Common myeloid progenitor, CD34-positive (primary cell): Measurements from ENCODE around the gene RPS19.

Experiments used
- CTCF ChIA-PET: fragments of 350-600 bp; sonication (Branson Sonifier 250); formaldehyde crosslinking; loops from one replicate; lab custom pipeline; 2021; ENCODE audit warnings: antibody characterized with exemption; lab: Charles Lee
- POLR2A ChIA-PET: fragments of 350-600 bp; sonication (Branson Sonifier 250); formaldehyde crosslinking; loops from one replicate; lab custom pipeline; 2021; ENCODE audit warnings: antibody characterized with exemption; lab: Charles Lee
- DNase-seq, 3 donors: peaks; one replicate each; pipeline versions ENCODE4 v3.0.0 to v3.0.0-alpha.2; 2013
- H3K27ac ChIP-seq, 2 experiments: 1 replicate in 1 of 2; 2 replicates in 1 of 2; pipeline ENCODE4 v1.7.0; 2013; ENCODE audit warnings: inconsistent platforms in 2 of 2, low read length in 2 of 2, mild to moderate bottlenecking in 2 of 2, low read depth in 1 of 2, moderate library complexity in 1 of 2; ENCODE audit not compliant: severe bottlenecking in 2 of 2, insufficient read depth in 1 of 2, poor library complexity in 1 of 2
- H3K27me3 ChIP-seq, 5 experiments: replicated peaks in 2 of 5; 1 replicate in 3 of 5; 2 replicates in 2 of 5; pipeline versions ENCODE4 v1.6.1 to v1.7.0; 2013; ENCODE audit warnings: low read length in 4 of 5, mild to moderate bottlenecking in 2 of 5, moderate library complexity in 2 of 5, inconsistent platforms in 1 of 5; ENCODE audit not compliant: insufficient read depth in 5 of 5, control insufficient read depth in 4 of 5
- H3K36me3 ChIP-seq, 4 experiments: 1 replicate in 2 of 4; 2 replicates in 2 of 4; pipeline versions ENCODE4 v1.6.1 to v1.7.0; 2013; ENCODE audit warnings: low read length in 3 of 4, control low read depth in 1 of 4, mild to moderate bottlenecking in 1 of 4; ENCODE audit not compliant: control insufficient read depth in 4 of 4, insufficient read depth in 4 of 4
- H3K4me1 ChIP-seq, 4 experiments: 1 replicate in 3 of 4; 2 replicates in 1 of 4; pipeline versions ENCODE4 v1.6.1 to v1.7.1; 2013; ENCODE audit warnings: low read length in 3 of 4, mild to moderate bottlenecking in 3 of 4, control low read depth in 1 of 4, inconsistent platforms in 1 of 4, moderate library complexity in 1 of 4; ENCODE audit not compliant: control insufficient read depth in 4 of 4, insufficient read depth in 4 of 4; ENCODE audit errors: control extremely low read depth in 1 of 4
- H3K4me3 ChIP-seq, 7 experiments: 1 replicate in 4 of 7; 2 replicates in 3 of 7; pipeline versions ENCODE4 v1.5.1 to v1.7.0; 2013; ENCODE audit warnings: mild to moderate bottlenecking in 7 of 7, low read length in 6 of 7, moderate library complexity in 6 of 7, inconsistent platforms in 2 of 7, low read depth in 2 of 7, control low read depth in 1 of 7; ENCODE audit not compliant: insufficient read depth in 4 of 7, control insufficient read depth in 1 of 7; ENCODE audit errors: extremely low read depth in 1 of 7
- H3K9me3 ChIP-seq, 5 experiments: 1 replicate in 4 of 5; 2 replicates in 1 of 5; pipeline versions ENCODE4 v1.6.1 to v1.7.1; 2013; ENCODE audit warnings: low read length in 4 of 5, mild to moderate bottlenecking in 2 of 5, inconsistent platforms in 1 of 5, low read depth in 1 of 5, moderate library complexity in 1 of 5; ENCODE audit not compliant: control insufficient read depth in 4 of 5, insufficient read depth in 2 of 5; ENCODE audit errors: control extremely low read depth in 1 of 5
- WGBS: methylation state at CpG from one replicate; pipeline ENCODE4 v1.1.5; 2013; ENCODE audit not compliant: insufficient coverage; 5-methylcytosine and 5-hydroxymethylcytosine counted together

The RPS19 gene

DNA sequence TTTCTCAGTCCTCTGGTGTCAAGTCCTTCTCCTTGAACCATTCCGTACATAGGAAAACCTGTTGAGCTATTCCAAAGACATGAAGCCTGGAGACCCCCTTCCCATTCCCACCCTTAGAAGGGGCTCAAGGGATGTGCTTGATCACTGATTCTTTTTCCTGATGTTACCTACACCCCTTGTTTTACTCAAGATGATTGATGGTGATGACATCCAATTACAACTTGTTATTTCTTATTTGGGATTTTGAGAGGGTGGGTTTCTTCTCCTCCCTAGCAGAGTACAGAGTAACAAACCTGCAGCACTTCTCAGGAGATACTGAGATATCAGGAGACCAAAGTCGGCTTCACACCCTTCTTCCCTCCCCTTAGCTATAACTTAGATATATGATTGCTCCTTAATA is 6.7 kb upstream of the RPS19 start:
- H3K27me3 ChIP-seq = peaks cover 0 to 6% (median 0%) of the 10 kb centered on the region in 5 experiments
- 71% methylated on average over 1 of the region's 2 CpGs for WGBS
- peaks cover 0 to 3% (median 0%) of the 10 kb centered on the region in 4 experiments for H3K4me1 ChIP-seq
- H3K36me3 ChIP-seq = no peaks in the 10 kb centered on the region
- H3K9me3 ChIP-seq = no peaks in the 10 kb centered on the region
- no peak for DNase-seq
- H3K4me3 ChIP-seq = no peak overlapping the region
- POLR2A ChIA-PET = no interaction called here
- H3K27ac ChIP-seq = no peak overlapping the region
- CTCF ChIA-PET = interaction anchor here (1.1 to 1.8 kb wide), 4 partner anchors 14 to 60 kb away, joined by 3 to 4 read pairs (median 3); no protein-coding TSS in a partner anchor

DNA sequence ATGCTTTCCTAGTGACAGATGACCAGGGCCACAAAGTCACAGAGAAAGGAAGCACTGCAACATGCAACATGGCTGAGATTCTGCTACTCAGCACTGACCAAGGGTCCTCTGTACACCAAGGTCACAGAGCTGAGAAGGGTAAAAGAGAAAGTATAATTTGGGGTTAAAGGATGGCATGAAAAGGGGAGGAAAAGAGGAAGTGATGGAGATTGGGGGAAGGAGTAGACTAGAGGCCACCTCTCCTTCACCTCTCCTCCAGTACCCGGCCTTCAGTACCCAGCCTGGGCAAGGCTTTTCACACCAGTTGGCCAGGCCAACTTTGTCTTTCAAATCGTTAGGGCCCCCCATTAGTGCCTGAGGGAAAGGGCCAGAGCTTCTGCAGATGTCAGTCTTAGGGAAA is 6.3 kb upstream of the RPS19 start:
- Histone ChIP-seq H3K4me1 (peaks cover 0 to 3% (median 0%) of the 10 kb centered on the region in 4 experiments), H3K27me3 (peaks cover 0 to 6% (median 0%) of the 10 kb centered on the region in 5 experiments), H3K27ac (no peak overlapping the region), H3K36me3 (no peaks in the 10 kb centered on the region), H3K9me3 (no peaks in the 10 kb centered on the region), H3K4me3 (no peak overlapping the region)
- POLR2A ChIA-PET = no interaction called here
- DNase-seq = peak in 1 of 3 donors; percentile 16
- WGBS = 89% methylated on average over 2 of the region's 2 CpGs
- CTCF ChIA-PET = interaction anchor here (1.2 to 1.8 kb wide), 3 partner anchors 15 to 60 kb away, joined by 3 to 4 read pairs (median 3); no protein-coding TSS in a partner anchor

DNA sequence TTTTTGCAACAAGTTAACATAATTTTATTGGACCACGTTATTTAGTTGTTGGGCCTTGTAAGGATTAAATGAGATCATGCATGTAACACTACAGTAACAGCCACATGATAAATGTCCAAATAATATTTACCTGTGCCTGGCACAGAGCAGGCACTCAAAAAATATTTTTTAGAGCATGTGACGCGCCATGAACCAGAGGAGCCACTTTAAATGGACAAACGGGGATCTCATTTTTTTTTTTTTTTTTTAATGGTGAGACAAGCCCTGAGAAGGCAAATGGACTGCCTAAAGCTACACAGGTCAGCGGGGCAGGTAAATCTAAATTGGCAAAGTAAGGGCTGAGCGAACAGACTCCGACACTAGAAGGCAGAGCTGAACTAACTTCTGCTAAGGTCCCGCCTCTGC is 840 bp upstream of the RPS19 start:
- peaks cover 12 to 47% (median 41%) of the 10 kb centered on the region in 4 experiments for H3K4me1 ChIP-seq
- H3K4me3 ChIP-seq = peak overlapping the region in 6 of 7 experiments; percentile 76 to 98 (median 88)
- no peaks in the 10 kb centered on the region for H3K27me3 ChIP-seq
- H3K27ac ChIP-seq = peak overlapping the region in 1 of 2 experiments; percentile 95
- POLR2A ChIA-PET = interaction anchor here (0.7 kb wide), 1 partner anchor 24 kb away, joined by 3 read pairs; no protein-coding TSS in a partner anchor
- no peak for DNase-seq
- 4% methylated on average over 6 of the region's 8 CpGs for WGBS
- no peaks in the 10 kb centered on the region for H3K9me3 ChIP-seq
- CTCF ChIA-PET = interaction anchor here (0.6 to 6.9 kb wide), 13 partner anchors 10 to 1506 kb away, joined by 3 to 48 read pairs (median 5); partner anchors contain the start of genes CD79A and RABAC1
- peaks cover 3 to 37% (median 28%) of the 10 kb centered on the region in 4 experiments for H3K36me3 ChIP-seq

DNA sequence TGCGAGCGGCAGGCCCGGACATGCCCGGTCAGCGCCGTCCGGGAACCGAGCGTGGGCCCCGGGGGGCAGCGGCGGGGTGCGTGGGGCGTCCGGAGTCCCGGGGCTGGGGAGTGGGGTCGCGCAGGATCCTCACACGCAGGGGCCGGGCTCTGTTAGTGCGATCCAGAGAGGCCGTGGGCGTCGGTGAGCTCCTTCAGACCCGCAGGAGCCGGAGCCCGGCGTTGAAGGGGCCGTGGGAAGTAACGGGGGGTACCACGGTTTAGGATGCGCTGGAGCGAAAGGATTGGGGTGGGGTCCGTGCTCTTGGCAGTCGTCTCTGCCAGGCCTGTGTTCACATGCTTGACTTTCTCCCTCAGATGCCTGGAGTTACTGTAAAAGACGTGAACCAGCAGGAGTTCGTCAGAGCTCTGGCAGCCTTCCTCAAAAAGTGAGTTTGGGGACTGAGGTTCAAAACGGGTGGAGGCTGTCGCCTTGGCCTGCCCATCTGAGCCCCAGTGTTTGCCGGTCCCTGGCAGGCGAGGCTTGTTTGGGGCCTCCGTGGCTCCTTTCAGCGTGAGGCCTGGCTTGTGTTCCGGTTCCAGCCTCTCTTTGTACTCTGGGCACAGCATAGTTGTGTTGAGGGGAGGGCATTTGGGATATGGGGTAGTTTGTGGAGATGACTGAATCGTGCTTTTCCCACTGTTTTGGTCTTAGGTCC is 512 bp downstream of the RPS19 start:
- Histone ChIP-seq H3K36me3 (peaks cover 10 to 49% (median 40%) of the 10 kb centered on the region in 4 experiments), H3K4me1 (peaks cover 12 to 56% (median 51%) of the 10 kb centered on the region in 4 experiments), H3K4me3 (peak overlapping the region; percentile 76 to 98 (median 84)), H3K27ac (peak overlapping the region; percentile 90 to 95), H3K9me3 (no peaks in the 10 kb centered on the region), H3K27me3 (no peaks in the 10 kb centered on the region)
- CTCF ChIA-PET = interaction anchor here (0.6 to 6.9 kb wide), 8 partner anchors 8 to 97 kb away, joined by 3 to 48 read pairs (median 7); partner anchors contain the start of genes CD79A and RABAC1
- no peak for DNase-seq
- under 1% methylated on average over 37 of the region's 45 CpGs for WGBS
- POLR2A ChIA-PET = interaction anchor here (0.5 to 1.8 kb wide), 5 partner anchors 10 to 67 kb away, joined by 3 to 8 read pairs (median 4); no protein-coding TSS in a partner anchor

DNA sequence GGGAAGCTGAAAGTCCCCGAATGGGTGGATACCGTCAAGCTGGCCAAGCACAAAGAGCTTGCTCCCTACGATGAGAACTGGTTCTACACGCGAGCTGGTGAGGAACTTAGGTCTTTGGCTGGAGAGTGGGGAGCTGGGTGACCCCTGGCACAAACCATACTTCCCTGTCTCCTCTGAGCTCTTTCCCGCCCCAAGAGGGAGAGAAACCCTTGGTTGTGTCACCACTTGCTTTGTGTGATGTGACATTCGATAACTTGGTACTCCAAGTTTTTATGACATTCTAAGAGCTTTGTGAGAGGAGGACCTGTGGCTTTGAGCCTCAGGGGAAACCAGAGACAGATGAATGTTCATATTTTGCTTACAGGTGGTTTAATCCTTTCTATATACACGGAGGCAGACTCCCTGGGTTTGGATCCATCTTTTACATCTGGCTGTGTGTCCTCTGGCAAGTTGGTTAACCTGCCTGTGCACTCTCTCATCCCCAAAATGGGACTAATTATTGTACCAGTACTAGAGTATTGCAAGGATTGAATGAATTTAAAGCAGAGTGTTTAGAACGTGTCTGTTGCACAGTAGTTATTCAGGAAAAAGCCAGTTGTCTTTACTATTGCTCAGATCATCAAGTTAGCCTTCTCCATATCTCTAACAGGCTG is 1.2 kb downstream of the RPS19 start:
- H3K4me3 ChIP-seq = peak overlapping the region; percentile 76 to 98 (median 84)
- peaks cover 12 to 59% (median 53%) of the 10 kb centered on the region in 4 experiments for H3K4me1 ChIP-seq
- peak overlapping the region; percentile 90 to 95 for H3K27ac ChIP-seq
- WGBS = 40% methylated on average over 7 of the region's 9 CpGs
- H3K36me3 ChIP-seq = peaks cover 10 to 53% (median 42%) of the 10 kb centered on the region in 4 experiments
- H3K9me3 ChIP-seq = no peaks in the 10 kb centered on the region
- ChIA-PET CTCF (interaction anchor here (1.9 to 6.9 kb wide), 4 partner anchors 11 to 70 kb away, joined by 6 to 48 read pairs (median 12); partner anchors contain the start of gene CD79A), POLR2A (interaction anchor here (0.5 to 1.8 kb wide), 2 partner anchors 11 to 20 kb away, joined by 4 to 8 read pairs; no protein-coding TSS in a partner anchor)
- H3K27me3 ChIP-seq = no peaks in the 10 kb centered on the region
- no peak for DNase-seq

DNA sequence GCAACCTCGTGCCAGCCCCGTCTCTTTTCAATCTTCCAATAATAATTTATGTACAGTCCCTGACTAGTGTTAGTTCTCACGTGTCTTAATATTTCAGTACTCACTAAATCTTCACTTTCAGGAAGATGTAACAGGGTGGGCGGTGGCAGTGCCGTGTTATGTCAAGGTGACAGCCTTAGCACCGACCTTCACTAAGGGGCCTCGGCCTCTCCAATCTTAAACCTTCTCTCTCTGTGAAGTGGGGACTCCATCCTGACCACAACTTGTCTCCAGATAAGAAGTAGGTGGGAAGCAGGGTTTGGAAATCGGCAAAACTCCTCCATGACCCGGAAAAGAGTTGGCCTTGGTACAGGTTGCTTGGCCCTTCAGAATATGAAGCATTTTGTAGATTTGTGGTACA is 1.8 kb downstream of the RPS19 start:
- Histone ChIP-seq H3K36me3 (peaks cover 11 to 57% (median 44%) of the 10 kb centered on the region in 4 experiments), H3K27me3 (no peaks in the 10 kb centered on the region), H3K4me3 (peak overlapping the region in 3 of 7 experiments; percentile 28 to 98 (median 95)), H3K4me1 (peaks cover 12 to 62% (median 54%) of the 10 kb centered on the region in 4 experiments), H3K27ac (peak overlapping the region; percentile 90 to 95), H3K9me3 (no peaks in the 10 kb centered on the region)
- WGBS = 88% methylated on average over 3 of the region's 9 CpGs
- ChIA-PET CTCF (interaction anchor here (2.0 to 6.9 kb wide), 3 partner anchors 10 to 89 kb away, joined by 4 to 48 read pairs (median 16); partner anchors contain the start of gene CD79A), POLR2A (no interaction called here)
- DNase-seq = no peak
